OCI-LY1 (cell line): ENCODE measurements around the gene ARHGAP18.

Experiments used
- H2AFZ ChIP-seq: fragments of 200-600 bp; sonication (generic), shearing (Covaris generic); 2 replicates; pipeline ENCODE4 v1.6.0; 2014; ENCODE audit warnings: antibody characterized with exemption, mild to moderate bottlenecking, low read length
- H3F3A ChIP-seq: fragments of 200-600 bp; sonication (generic), shearing (Covaris generic); 2 replicates; pipeline ENCODE4 v1.6.0; 2014; ENCODE audit warnings: mild to moderate bottlenecking, antibody characterized with exemption, low read length, moderate library complexity; ENCODE audit not compliant: insufficient read depth
- H3K27ac ChIP-seq: fragments of 200-600 bp; sonication (generic); 2 replicates; pipeline ENCODE4 v1.5.1; 2014; ENCODE audit warnings: low read length, mixed run types, mild to moderate bottlenecking, low read depth; ENCODE audit not compliant: poor library complexity, severe bottlenecking
- H3K27me3 ChIP-seq: fragments of 200-600 bp; sonication (generic); 2 replicates; pipeline ENCODE4 v1.6.0; 2014; ENCODE audit warnings: antibody characterized with exemption, mild to moderate bottlenecking, low read length, moderate library complexity; ENCODE audit not compliant: insufficient read depth
- H3K36me3 ChIP-seq: fragments of 200-600 bp; sonication (generic); 2 replicates; pipeline ENCODE4 v1.6.1; 2014; ENCODE audit warnings: mild to moderate bottlenecking, antibody characterized with exemption, low read length, moderate library complexity, mixed read lengths; ENCODE audit not compliant: insufficient read depth
- H3K4me1 ChIP-seq: fragments of 200-600 bp; sonication (generic); 2 replicates; pipeline ENCODE4 v1.5.1; 2014; ENCODE audit warnings: mild to moderate bottlenecking, low read length, moderate library complexity; ENCODE audit not compliant: insufficient read depth, severe bottlenecking
- H3K4me2 ChIP-seq: fragments of 200-600 bp; sonication (generic), shearing (Covaris generic); 2 replicates; pipeline ENCODE4 v1.6.1; 2014; ENCODE audit warnings: low read length
- H3K4me3 ChIP-seq: fragments of 200-600 bp; sonication (generic); 2 replicates; pipeline ENCODE4 v1.5.1; 2014; ENCODE audit warnings: low read length, low read depth, mild to moderate bottlenecking, mixed read lengths; ENCODE audit not compliant: poor library complexity, severe bottlenecking
- H3K79me2 ChIP-seq: fragments of 200-600 bp; shearing (Covaris generic); 2 replicates; pipeline ENCODE4 v1.6.1; 2016; ENCODE audit warnings: mixed run types, low read length, mixed read lengths; ENCODE audit not compliant: insufficient read depth
- H3K9ac ChIP-seq: fragments of 200-600 bp; sonication (generic), shearing (Covaris generic); 2 replicates; pipeline ENCODE4 v1.6.1; 2014; ENCODE audit warnings: mild to moderate bottlenecking, low read length, mixed read lengths
- H3K9me2 ChIP-seq: fragments of 200-600 bp; sonication (generic), shearing (Covaris generic); 2 replicates; pipeline ENCODE4 v1.6.1; 2014; ENCODE audit warnings: low read depth, mild to moderate bottlenecking, low read length, mixed read lengths
- H3K9me3 ChIP-seq: fragments of 200-600 bp; shearing (Covaris generic); 2 replicates; pipeline ENCODE4 v1.6.1; 2014; ENCODE audit warnings: low read length, mixed read lengths
- H4K20me1 ChIP-seq: fragments of 200-600 bp; sonication (generic), shearing (Covaris generic); 2 replicates; pipeline ENCODE4 v1.6.0; 2016; ENCODE audit warnings: mild to moderate bottlenecking, low read length; ENCODE audit not compliant: insufficient read depth
- CTCF ChIP-seq: fragments of 200-600 bp; sonication (generic), shearing (Covaris generic); IDR thresholded peaks from 2 replicates; pipeline ENCODE4 v1.5.1; 2017; ENCODE audit warnings: mild to moderate bottlenecking, antibody characterized with exemption, low read length, moderate library complexity, mixed read lengths
- EZH2 ChIP-seq: fragments of 200-600 bp; sonication (generic), shearing (Covaris generic); IDR thresholded peaks from 2 replicates; pipeline ENCODE4 v1.8.0; 2017; ENCODE audit warnings: borderline replicate concordance, mixed run types, mild to moderate bottlenecking, antibody characterized with exemption, low read length, moderate library complexity, mixed read lengths

The ARHGAP18 gene

DNA sequence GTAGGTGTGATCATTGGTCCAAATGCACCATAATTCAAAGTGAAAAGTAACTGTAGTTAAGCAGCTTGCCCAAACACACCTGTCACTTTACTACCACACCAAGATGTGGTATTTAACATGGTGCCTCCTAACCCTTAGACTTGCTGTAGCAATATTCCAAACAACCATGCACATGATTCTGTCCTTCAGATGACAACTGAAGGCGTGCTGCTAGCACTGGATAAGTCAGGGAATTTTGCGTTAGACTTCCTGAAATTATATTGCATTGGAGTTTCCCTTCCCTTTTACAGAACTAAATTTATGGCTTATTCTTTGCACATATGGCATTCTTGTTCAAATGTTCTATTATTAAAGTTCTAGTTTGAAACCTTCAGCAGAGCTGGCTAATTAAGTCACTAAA, 106.2 kb downstream of the ARHGAP18 start:
- no peaks in the 10 kb centered on the region for H4K20me1 ChIP-seq
- H3K27ac ChIP-seq = no peak overlapping the region
- H3K4me3 ChIP-seq = no peak overlapping the region
- no peaks in the 10 kb centered on the region for H3K9me2 ChIP-seq
- no peak overlapping the region for H3K4me2 ChIP-seq
- no peaks in the 10 kb centered on the region for H3K9me3 ChIP-seq
- no peaks in the 10 kb centered on the region for H3K36me3 ChIP-seq
- no peaks in the 10 kb centered on the region for H3F3A ChIP-seq
- no peaks in the 10 kb centered on the region for H3K4me1 ChIP-seq
- H3K79me2 ChIP-seq = no peaks in the 10 kb centered on the region
- no peaks in the 10 kb centered on the region for H3K27me3 ChIP-seq
- H2AFZ ChIP-seq = no peak overlapping the region
- TF ChIP-seq CTCF (no peak), EZH2 (no peak)
- no peak overlapping the region for H3K9ac ChIP-seq

- H3K36me3 ChIP-seq = no peaks in the 10 kb centered on the region
- H2AFZ ChIP-seq = no peak overlapping the region
- no peaks in the 10 kb centered on the region for H3K79me2 ChIP-seq
- H3F3A ChIP-seq = no peaks in the 10 kb centered on the region
- H3K27ac ChIP-seq = no peak overlapping the region
- H3K9me3 ChIP-seq = no peaks in the 10 kb centered on the region
- H3K9ac ChIP-seq = no peak overlapping the region
- peaks cover 8% of the 10 kb centered on the region for H3K4me1 ChIP-seq
- H3K27me3 ChIP-seq = no peaks in the 10 kb centered on the region
- no peaks in the 10 kb centered on the region for H4K20me1 ChIP-seq
- TF ChIP-seq CTCF (no peak), EZH2 (no peak)
- no peaks in the 10 kb centered on the region for H3K9me2 ChIP-seq
- H3K4me3 ChIP-seq = no peak overlapping the region
- H3K4me2 ChIP-seq = no peak overlapping the region
Measured at GRCh38 chr6:129601323-129601722, 108.7 kb downstream of the ARHGAP18 start.

- no peaks in the 10 kb centered on the region for H3K79me2 ChIP-seq
- peaks cover 8% of the 10 kb centered on the region for H3K4me1 ChIP-seq
- H3K4me3 ChIP-seq = no peak overlapping the region
- H2AFZ ChIP-seq = no peak overlapping the region
- no peak overlapping the region for H3K4me2 ChIP-seq
- H4K20me1 ChIP-seq = no peaks in the 10 kb centered on the region
- no peaks in the 10 kb centered on the region for H3K9me2 ChIP-seq
- no peak for TF ChIP-seq EZH2
- no peak for TF ChIP-seq CTCF
- H3K27me3 ChIP-seq = no peaks in the 10 kb centered on the region
- H3F3A ChIP-seq = no peaks in the 10 kb centered on the region
- H3K9ac ChIP-seq = no peak overlapping the region
- H3K9me3 ChIP-seq = no peaks in the 10 kb centered on the region
- H3K36me3 ChIP-seq = no peaks in the 10 kb centered on the region
- no peak overlapping the region for H3K27ac ChIP-seq
Measured at GRCh38 chr6:129599467-129599866, 110.5 kb downstream of the ARHGAP18 start.
